ENCODE results near the gene SHKBP1.
"Not testable (repeated sequence)": the region's sequence is repeated elsewhere in the genome, so short reads cannot be mapped to it uniquely, and the experiment has no call there.

SHKBP1 gene

DNA sequence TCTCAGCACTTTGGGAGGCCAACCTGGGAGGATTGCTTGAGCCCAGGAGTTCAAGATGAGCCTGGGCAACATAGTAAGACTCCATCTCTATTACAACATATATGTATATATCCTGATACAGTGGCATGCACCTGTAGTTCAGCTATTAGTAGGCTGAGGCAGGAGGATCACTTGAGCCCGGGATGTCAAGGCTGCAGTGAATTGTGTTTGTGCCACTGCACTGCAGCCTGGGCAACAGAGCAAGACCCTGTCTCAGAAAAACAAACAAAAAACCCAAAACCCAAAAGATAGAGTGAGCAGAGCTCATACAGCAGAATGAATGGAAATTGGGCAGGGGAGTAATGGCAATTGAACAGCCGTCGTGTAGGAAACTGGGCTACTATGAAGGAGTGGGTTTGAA, 17.3 kb upstream of the SHKBP1 start:
- no peaks in the 10 kb centered on the region for H3K27me3 ChIP-seq (ENCODE audit: low read depth, low read length)

GRCh38 chr19:40560092-40560507, 16.6 kb upstream of the SHKBP1 start:
- Histone ChIP-seq H3K27ac (ENCODE audit: low read length) (no peak overlapping the region), H3K36me3 (ENCODE audit: control insufficient read depth in 1 of 2, insufficient read depth in 2 of 2, low read length in 2 of 2) (peaks cover 0 to 4% of the 10 kb centered on the region in 2 donors), H3K4me1 (ENCODE audit: control insufficient read depth in 1 of 2, insufficient read depth in 2 of 2, low read length in 2 of 2) (no peaks in the 10 kb centered on the region), H3K9me3 (ENCODE audit: control insufficient read depth in 1 of 2, low read length in 2 of 2) (no peaks in the 10 kb centered on the region), H3K27me3 (ENCODE audit: low read depth, low read length) (no peaks in the 10 kb centered on the region), H3K4me3 (ENCODE audit: low read depth in 1 of 2, low read length in 2 of 2) (no peak overlapping the region)

More for the DNA sequence above, 17.3 kb upstream of the SHKBP1 start:
- Histone ChIP-seq H3K27ac (ENCODE audit: low read length) (no peak overlapping the region), H3K4me3 (ENCODE audit: low read depth in 1 of 2, low read length in 2 of 2) (no peak overlapping the region), H3K4me1 (ENCODE audit: control insufficient read depth in 1 of 2, insufficient read depth in 2 of 2, low read length in 2 of 2) (no peaks in the 10 kb centered on the region), H3K36me3 (ENCODE audit: control insufficient read depth in 1 of 2, insufficient read depth in 2 of 2, low read length in 2 of 2) (peaks cover 0 to 4% of the 10 kb centered on the region in 2 donors), H3K9me3 (ENCODE audit: control insufficient read depth in 1 of 2, low read length in 2 of 2) (no peaks in the 10 kb centered on the region)

DNA sequence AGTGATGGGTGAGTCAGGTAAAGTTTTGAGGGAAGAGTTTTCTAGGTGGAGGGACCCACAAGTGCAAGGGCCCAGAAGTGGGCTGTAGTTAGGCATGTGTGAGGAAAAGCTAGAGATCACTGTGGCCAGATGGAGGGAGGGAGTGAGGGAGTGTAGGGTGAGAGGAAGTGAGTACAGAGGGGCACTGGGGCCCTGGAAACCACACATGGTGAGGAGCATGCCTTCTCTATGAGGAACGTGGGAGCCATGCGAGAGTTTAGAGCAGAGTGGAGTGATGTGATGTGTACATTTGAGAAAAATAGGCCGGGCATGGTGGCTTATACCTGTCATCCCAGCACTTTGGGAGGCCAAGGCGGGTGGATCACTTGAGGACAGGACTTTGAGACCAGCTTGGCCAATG, 14.7 kb upstream of the SHKBP1 start:
- no peaks in the 10 kb centered on the region for H3K9me3 ChIP-seq (ENCODE audit: control insufficient read depth in 1 of 2, low read length in 2 of 2)
- H3K4me3 ChIP-seq (ENCODE audit: low read depth in 1 of 2, low read length in 2 of 2), result no peak overlapping the region
- H3K27me3 ChIP-seq (ENCODE audit: low read depth, low read length), result peaks cover 12% of the 10 kb centered on the region

GRCh38 chr19:40564535-40564934, 12.1 kb upstream of the SHKBP1 start:
- not testable (repeated sequence) for H3K27ac ChIP-seq (ENCODE audit: low read length); H3K9me3 ChIP-seq (ENCODE audit: control insufficient read depth in 1 of 2, low read length in 2 of 2); H3K4me3 ChIP-seq (ENCODE audit: low read depth in 1 of 2, low read length in 2 of 2); H3K36me3 ChIP-seq (ENCODE audit: control insufficient read depth in 1 of 2, insufficient read depth in 2 of 2, low read length in 2 of 2); H3K4me1 ChIP-seq (ENCODE audit: control insufficient read depth in 1 of 2, insufficient read depth in 2 of 2, low read length in 2 of 2)
- peaks cover 20% of the 10 kb centered on the region for H3K27me3 ChIP-seq (ENCODE audit: low read depth, low read length)

More for the DNA sequence above, 14.7 kb upstream of the SHKBP1 start:
- Histone ChIP-seq H3K27ac (ENCODE audit: low read length) (no peak overlapping the region), H3K4me1 (ENCODE audit: control insufficient read depth in 1 of 2, insufficient read depth in 2 of 2, low read length in 2 of 2) (no peaks in the 10 kb centered on the region), H3K36me3 (ENCODE audit: control insufficient read depth in 1 of 2, insufficient read depth in 2 of 2, low read length in 2 of 2) (peaks cover 0 to 4% of the 10 kb centered on the region in 2 donors)

GRCh38 chr19:40565355-40565754, 11.3 kb upstream of the SHKBP1 start:
- H3K27me3 ChIP-seq (ENCODE audit: low read depth, low read length), result peaks cover 20% of the 10 kb centered on the region

DNA sequence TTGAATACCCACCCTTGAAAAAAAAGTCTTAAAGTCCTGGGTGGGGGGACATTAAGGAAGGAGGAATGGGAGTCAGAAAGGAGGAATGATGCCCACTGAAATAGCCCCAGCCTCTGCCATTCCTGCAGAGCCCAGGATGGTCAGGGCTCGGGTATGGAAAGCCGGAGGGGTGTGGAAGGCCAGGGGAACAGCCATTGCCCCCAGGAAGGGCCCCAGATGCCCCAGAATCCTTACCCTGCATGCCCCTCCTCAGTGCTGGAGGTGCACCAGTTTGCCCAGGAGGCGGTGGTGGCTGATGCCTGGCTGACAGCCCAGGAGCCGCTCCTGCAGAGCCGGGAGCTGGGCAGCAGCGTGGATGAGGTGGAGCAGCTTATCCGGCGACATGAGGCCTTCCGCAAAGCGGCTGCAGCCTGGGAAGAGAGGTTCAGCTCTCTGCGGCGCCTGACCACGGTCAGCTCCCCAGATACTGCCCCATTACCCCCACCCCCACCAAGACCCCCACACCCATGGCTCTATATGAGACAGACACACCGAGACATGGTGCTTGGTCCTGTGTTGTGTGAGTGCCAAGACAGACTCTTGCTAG, 10.7 kb upstream of the SHKBP1 start:
- H3K27me3 ChIP-seq (ENCODE audit: low read depth, low read length), result peaks cover 20% of the 10 kb centered on the region
- peaks cover 0 to 11% of the 10 kb centered on the region in 2 donors for H3K4me1 ChIP-seq (ENCODE audit: control insufficient read depth in 1 of 2, insufficient read depth in 2 of 2, low read length in 2 of 2)
- H3K4me3 ChIP-seq (ENCODE audit: low read depth in 1 of 2, low read length in 2 of 2), result no peak overlapping the region
- no peaks in the 10 kb centered on the region for H3K9me3 ChIP-seq (ENCODE audit: control insufficient read depth in 1 of 2, low read length in 2 of 2)
- H3K27ac ChIP-seq (ENCODE audit: low read length), result no peak overlapping the region
- no peaks in the 10 kb centered on the region for H3K36me3 ChIP-seq (ENCODE audit: control insufficient read depth in 1 of 2, insufficient read depth in 2 of 2, low read length in 2 of 2)

More at GRCh38 chr19:40565355-40565754, 11.3 kb upstream of the SHKBP1 start:
- H3K4me3 ChIP-seq (ENCODE audit: low read depth in 1 of 2, low read length in 2 of 2), result no peak overlapping the region
- H3K36me3 ChIP-seq (ENCODE audit: control insufficient read depth in 1 of 2, insufficient read depth in 2 of 2, low read length in 2 of 2), result no peaks in the 10 kb centered on the region
- no peaks in the 10 kb centered on the region for H3K9me3 ChIP-seq (ENCODE audit: control insufficient read depth in 1 of 2, low read length in 2 of 2)
- peaks cover 0 to 11% of the 10 kb centered on the region in 2 donors for H3K4me1 ChIP-seq (ENCODE audit: control insufficient read depth in 1 of 2, insufficient read depth in 2 of 2, low read length in 2 of 2)
- no peak overlapping the region for H3K27ac ChIP-seq (ENCODE audit: low read length)

DNA sequence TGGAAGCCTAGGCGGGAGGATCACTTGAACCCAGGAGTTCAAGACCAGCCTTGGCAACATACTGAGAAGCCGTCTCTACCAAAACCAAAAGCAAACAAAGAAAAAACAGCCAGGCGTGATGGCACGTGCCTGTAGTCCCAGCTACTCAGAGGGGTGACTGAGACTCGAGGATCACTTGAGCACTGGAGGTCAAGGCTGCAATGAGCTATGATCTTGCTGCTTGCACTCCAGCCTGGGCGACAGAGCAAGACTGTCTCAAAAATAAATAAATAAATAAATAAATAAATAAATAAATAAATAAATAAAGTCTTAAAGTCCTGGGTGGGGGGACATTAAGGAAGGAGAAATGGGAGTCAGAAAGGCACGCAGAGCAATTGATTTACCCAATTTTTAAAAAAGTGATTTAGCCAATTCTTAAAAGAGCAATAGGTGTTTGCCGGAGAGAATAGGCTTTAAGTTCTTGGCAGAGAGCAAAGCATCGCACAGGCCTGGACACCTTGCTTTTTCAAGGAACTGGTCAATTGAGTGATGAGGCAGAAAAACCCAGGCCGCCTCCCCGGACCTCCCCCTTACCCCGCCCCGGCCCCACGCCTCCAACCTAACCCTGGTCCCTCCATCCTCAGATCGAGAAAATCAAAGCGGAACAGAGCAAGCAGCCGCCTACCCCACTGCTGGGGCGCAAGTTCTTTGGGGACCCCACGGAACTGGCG, 9.5 kb upstream of the SHKBP1 start:
- Histone ChIP-seq H3K4me3 (ENCODE audit: low read depth in 1 of 2, low read length in 2 of 2) (peak overlapping the region in 1 of 2 donors; percentile 51), H3K4me1 (ENCODE audit: control insufficient read depth in 1 of 2, insufficient read depth in 2 of 2, low read length in 2 of 2) (peaks cover 0 to 11% of the 10 kb centered on the region in 2 donors), H3K36me3 (ENCODE audit: control insufficient read depth in 1 of 2, insufficient read depth in 2 of 2, low read length in 2 of 2) (no peaks in the 10 kb centered on the region), H3K27ac (ENCODE audit: low read length) (no peak overlapping the region), H3K27me3 (ENCODE audit: low read depth, low read length) (peaks cover 20% of the 10 kb centered on the region), H3K9me3 (ENCODE audit: control insufficient read depth in 1 of 2, low read length in 2 of 2) (no peaks in the 10 kb centered on the region)

DNA sequence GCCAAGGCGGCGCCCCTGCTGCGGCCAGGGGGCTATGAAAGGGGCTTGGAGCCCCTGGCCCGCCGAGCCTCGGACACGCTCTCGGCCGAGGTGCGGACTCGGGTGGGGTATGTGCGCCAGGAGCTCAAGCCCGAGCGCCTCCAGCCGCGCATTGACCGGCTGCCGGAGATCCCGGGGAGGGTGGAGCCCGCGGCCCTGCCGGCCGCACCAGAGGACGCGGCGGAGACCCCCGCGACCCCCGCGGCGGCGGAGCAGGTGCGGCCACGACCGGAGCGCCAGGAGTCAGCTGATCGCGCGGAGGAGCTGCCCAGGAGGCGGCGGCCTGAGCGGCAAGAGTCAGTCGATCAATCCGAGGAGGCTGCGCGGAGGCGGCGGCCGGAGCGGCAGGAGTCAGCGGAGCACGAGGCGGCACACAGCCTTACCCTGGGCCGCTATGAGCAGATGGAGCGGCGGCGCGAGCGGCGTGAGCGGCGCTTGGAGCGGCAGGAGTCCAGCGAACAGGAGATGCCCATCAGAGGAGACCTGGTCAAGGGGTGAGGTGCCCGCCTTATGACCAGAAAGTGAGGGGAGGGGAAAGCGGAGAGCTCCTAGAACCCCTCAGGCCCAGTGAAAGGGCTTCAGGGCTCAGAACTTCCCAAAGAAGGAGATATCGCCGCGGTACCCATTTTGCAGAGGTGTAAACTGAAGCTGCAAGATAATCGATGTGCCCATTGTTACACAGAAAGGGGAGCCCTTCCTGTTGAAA, 8.8 kb upstream of the SHKBP1 start:
- peaks cover 20% of the 10 kb centered on the region for H3K27me3 ChIP-seq (ENCODE audit: low read depth, low read length)
- peak overlapping the region in 1 of 2 donors; percentile 51 for H3K4me3 ChIP-seq (ENCODE audit: low read depth in 1 of 2, low read length in 2 of 2)
- no peaks in the 10 kb centered on the region for H3K36me3 ChIP-seq (ENCODE audit: control insufficient read depth in 1 of 2, insufficient read depth in 2 of 2, low read length in 2 of 2)
- no peaks in the 10 kb centered on the region for H3K9me3 ChIP-seq (ENCODE audit: control insufficient read depth in 1 of 2, low read length in 2 of 2)
- no peak overlapping the region for H3K27ac ChIP-seq (ENCODE audit: low read length)
- peaks cover 0 to 11% of the 10 kb centered on the region in 2 donors for H3K4me1 ChIP-seq (ENCODE audit: control insufficient read depth in 1 of 2, insufficient read depth in 2 of 2, low read length in 2 of 2)

GRCh38 chr19:40570313-40571004, 6.2 kb upstream of the SHKBP1 start:
- peak overlapping the region; percentile 49 to 53 for H3K4me3 ChIP-seq (ENCODE audit: low read depth in 1 of 2, low read length in 2 of 2)
- H3K9me3 ChIP-seq (ENCODE audit: control insufficient read depth in 1 of 2, low read length in 2 of 2), result no peaks in the 10 kb centered on the region
- no peak overlapping the region for H3K27ac ChIP-seq (ENCODE audit: low read length)

DNA sequence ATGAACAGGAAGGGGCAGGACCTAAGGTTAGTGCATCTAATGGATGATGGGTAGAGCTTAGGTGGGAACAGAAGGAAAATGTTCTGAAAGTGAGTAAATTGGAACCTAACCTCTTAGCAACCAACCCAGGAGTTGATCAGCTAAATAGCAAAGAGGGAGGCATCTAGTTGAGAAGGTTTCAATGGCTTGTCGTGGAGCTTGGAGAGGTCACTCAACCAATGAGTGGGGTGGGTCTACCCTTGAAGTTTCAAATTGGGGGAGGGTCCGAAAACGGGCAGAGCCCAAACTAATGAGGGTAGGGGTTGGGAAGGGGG, 5.7 kb upstream of the SHKBP1 start:
- H3K9me3 ChIP-seq (ENCODE audit: control insufficient read depth in 1 of 2, low read length in 2 of 2), result no peaks in the 10 kb centered on the region
- peaks cover 0 to 13% of the 10 kb centered on the region in 2 donors for H3K4me1 ChIP-seq (ENCODE audit: control insufficient read depth in 1 of 2, insufficient read depth in 2 of 2, low read length in 2 of 2)
- H3K27me3 ChIP-seq (ENCODE audit: low read depth, low read length), result peaks cover 11% of the 10 kb centered on the region
- no peaks in the 10 kb centered on the region for H3K36me3 ChIP-seq (ENCODE audit: control insufficient read depth in 1 of 2, insufficient read depth in 2 of 2, low read length in 2 of 2)
- peak overlapping the region in 1 of 2 donors; percentile 53 for H3K4me3 ChIP-seq (ENCODE audit: low read depth in 1 of 2, low read length in 2 of 2)
- no peak overlapping the region for H3K27ac ChIP-seq (ENCODE audit: low read length)

More at GRCh38 chr19:40570313-40571004, 6.2 kb upstream of the SHKBP1 start:
- peaks cover 16% of the 10 kb centered on the region for H3K27me3 ChIP-seq (ENCODE audit: low read depth, low read length)
- H3K4me1 ChIP-seq (ENCODE audit: control insufficient read depth in 1 of 2, insufficient read depth in 2 of 2, low read length in 2 of 2), result peaks cover 0 to 11% of the 10 kb centered on the region in 2 donors
- H3K36me3 ChIP-seq (ENCODE audit: control insufficient read depth in 1 of 2, insufficient read depth in 2 of 2, low read length in 2 of 2), result no peaks in the 10 kb centered on the region
